Heart right ventricle (tissue), 16 donors: Measurements from ENCODE around the gene STUM. TPM values are rescaled to one million over a fixed set of nuclear protein-coding genes. Genes with fewer than 3 reads are reported as not detected.

Experiments used
- ATAC-seq, 8 donors: fragments of 200-7000 bp; cut with Tn5 transposase; one replicate each; pipeline ENCODE4 v1.9.1; 2020; ENCODE audit warnings: mild to moderate bottlenecking in 8 of 8, moderate library complexity in 8 of 8, moderate number of reproducible peaks in 1 of 8
- DNase-seq, 2 donors: peaks; one replicate each; pipeline ENCODE4 v3.0.0-alpha.2; 2020
- H3K27ac ChIP-seq, 10 donors: fragments of 200-600 bp; sonication (generic) in 2 of 10; one replicate each; pipeline versions ENCODE4 v1.5.0 to v1.8.0; 2020 to 2022; ENCODE audit warnings: mild to moderate bottlenecking in 3 of 10
- H3K27me3 ChIP-seq, 7 donors: fragments of 200-600 bp; one replicate each; pipeline ENCODE4 v1.8.0; 2021 to 2022; ENCODE audit warnings: mild to moderate bottlenecking in 2 of 7
- H3K36me3 ChIP-seq, 9 donors: fragments of 200-600 bp; sonication (generic) in 1 of 9; one replicate each; pipeline versions ENCODE4 v1.5.0 to v1.8.0; 2020 to 2022; ENCODE audit warnings: mild to moderate bottlenecking in 2 of 9
- H3K4me1 ChIP-seq, 9 donors: fragments of 200-600 bp; sonication (generic) in 1 of 9; one replicate each; pipeline versions ENCODE4 v1.5.0 to v1.8.0; 2020 to 2022; ENCODE audit warnings: mild to moderate bottlenecking in 4 of 9
- H3K4me3 ChIP-seq, 10 donors: fragments of 200-600 bp; sonication (generic) in 2 of 10; one replicate each; pipeline versions ENCODE4 v1.5.0 to v1.8.0; 2020 to 2022; ENCODE audit warnings: mild to moderate bottlenecking in 7 of 10, moderate library complexity in 2 of 10
- H3K9me3 ChIP-seq, 11 donors: fragments of 200-600 bp in 10 of 11; sonication (generic) in 2 of 11; one replicate each; pipeline versions ENCODE4 v1.5.0 to v1.8.0; 2013 to 2022; ENCODE audit warnings: mild to moderate bottlenecking in 2 of 11, control low read depth in 1 of 11, moderate library complexity in 1 of 11
- WGBS, 2 donors: extraction: QIAGEN DNeasy Blood & Tissue Kit; methylation state at CpG; one replicate each; pipeline ENCODE4 v1.1.7; 2013; ENCODE audit warnings: inconsistent platforms in 1 of 2; 5-methylcytosine and 5-hydroxymethylcytosine counted together
- intact Hi-C, 10 donors: fragments of 100-400 bp; cut with DNase I; formaldehyde crosslinking; loops; one replicate each; pipeline versions ENCODE4 v1.11.1 to v1.14.2; 2022
- polyA plus RNA-seq, 2 donors: library from polyadenylated mRNA; stranded (reverse); fragments of 200-250 nt; gene quantifications; one replicate each; pipeline ENCODE4 v1.2.3, GENCODE V29; 2013
- total RNA-seq, 10 donors: library from RNA; stranded (reverse); fragmentation: NEBNext Ultra II Directional in 3 of 10; extraction: Animal tissue kit (Norgen Biotek cat#: 25700) in 3 of 10; gene quantifications; one replicate each; pipeline versions ENCODE4 v1.2.1 to v1.2.4, GENCODE V29; 2021 to 2023
- TF ChIP-seq, protein P1 (sequence below), 9 donors: fragments of 200-600 bp; sonication (generic) in 2 of 9; IDR thresholded peaks; one replicate each; pipeline versions ENCODE4 v1.5.0 to v1.8.0; 2021 to 2022; ENCODE audit warnings: antibody characterized with exemption in 9 of 9, mild to moderate bottlenecking in 5 of 9, moderate library complexity in 1 of 9
- donor health status: Arrhythmogenic right ventricular cardiomyopathy.
- donor health status: ischemic (EF 13 %, LVEDD 7.1; RV severe dilation, severe dysfunction).
- donor health status: healthy with polysubstance abuse.
- donor health status: DM: no; HTN: yes; CAD: no.
- donor health status: DM: no; HTN: no; CAD: no.
- donor health status: ischemic (EF 25% LVEDD 6.9; RV normal size, moderate dysfunction).
- donor health status: ischemic (EF 25% LVEDD 5.7; RV mildly dilated, moderate dysfunction).
- donor health status: healthy.
- donor health status: DM: yes; HTN: yes; CAD: no.
- donor health status: Ischemic cardiomyopathy.
- donor health status: ischemic (EF 35%, LVEDD 5.7; RV mildly dilated, moderate dysfunction).
- donor health status: nonischemic (EF 11% LVEDD 7.7; RV severe dilation, severe dysfunction).
- donor health status: DM: yes; HTN: yes; CAD: no.
- donor health status: PGD.
- donor health status: ischemic (EF 29% LVEDD 5.4; RV normal size, mild dysfunction).
- donor health status: nonischemic (EF 23%, LVEDD 6.1; RV moderate dilation, normal function).

The STUM gene
- total and polyA plus RNA-seq, 12 donors: 0.36 to 2.8 (median 0.94) TPM

DNA sequence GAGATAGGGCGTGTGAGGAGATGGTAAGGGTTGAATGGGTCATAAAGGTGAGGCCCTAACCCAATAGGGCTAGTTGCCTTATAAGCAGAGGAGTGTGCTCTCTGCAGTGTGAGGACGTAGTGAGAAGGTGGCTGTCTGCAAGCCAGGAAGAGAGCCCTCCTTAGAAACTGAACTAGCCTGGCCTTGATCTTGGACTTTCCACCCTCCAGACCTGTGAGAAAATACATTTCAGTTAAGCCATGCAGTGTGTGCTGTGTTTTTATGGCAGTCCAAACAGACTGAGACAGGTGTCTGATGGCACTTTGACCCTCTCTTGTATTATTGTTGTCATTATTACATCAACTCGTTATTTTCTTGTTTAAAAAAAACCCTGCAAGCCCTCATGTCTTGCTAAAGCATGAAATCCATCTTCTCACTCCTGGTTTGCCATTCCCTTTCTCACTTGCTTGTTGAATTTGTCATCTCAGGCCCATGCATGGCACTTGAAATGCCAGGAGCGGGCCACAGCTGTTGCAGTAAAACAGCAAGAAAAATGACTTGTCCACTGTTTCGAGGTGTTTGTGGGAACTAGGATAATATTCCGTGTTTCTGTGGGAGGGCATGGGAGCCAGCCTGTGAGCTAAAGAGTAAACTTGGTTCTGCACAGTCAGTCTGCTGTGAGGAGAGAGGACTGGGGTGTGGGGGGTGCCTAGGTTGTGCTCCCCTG lies 78.6 kb downstream of the STUM start:
- peaks cover 0 to 3% (median 0%) of the 10 kb centered on the region in 11 donors for H3K9me3 ChIP-seq
- DNase-seq: no peak
- no peak for ATAC-seq
- intact Hi-C loops: loop anchor here in 2 of 10 donors (2.0 to 10.0 kb wide), 2 partner anchors 202 kb away; no protein-coding TSS in a partner anchor
- WGBS, 2 donors: 75 to 91% methylated on average over 6 of the region's 6 CpGs
- H3K27ac ChIP-seq: no peak overlapping the region
- H3K4me3 ChIP-seq: no peak overlapping the region
- H3K27me3 ChIP-seq: no peaks in the 10 kb centered on the region
- H3K4me1 ChIP-seq: peaks cover 0 to 18% (median 4%) of the 10 kb centered on the region in 9 donors
- TF ChIP-seq, protein P1, sequence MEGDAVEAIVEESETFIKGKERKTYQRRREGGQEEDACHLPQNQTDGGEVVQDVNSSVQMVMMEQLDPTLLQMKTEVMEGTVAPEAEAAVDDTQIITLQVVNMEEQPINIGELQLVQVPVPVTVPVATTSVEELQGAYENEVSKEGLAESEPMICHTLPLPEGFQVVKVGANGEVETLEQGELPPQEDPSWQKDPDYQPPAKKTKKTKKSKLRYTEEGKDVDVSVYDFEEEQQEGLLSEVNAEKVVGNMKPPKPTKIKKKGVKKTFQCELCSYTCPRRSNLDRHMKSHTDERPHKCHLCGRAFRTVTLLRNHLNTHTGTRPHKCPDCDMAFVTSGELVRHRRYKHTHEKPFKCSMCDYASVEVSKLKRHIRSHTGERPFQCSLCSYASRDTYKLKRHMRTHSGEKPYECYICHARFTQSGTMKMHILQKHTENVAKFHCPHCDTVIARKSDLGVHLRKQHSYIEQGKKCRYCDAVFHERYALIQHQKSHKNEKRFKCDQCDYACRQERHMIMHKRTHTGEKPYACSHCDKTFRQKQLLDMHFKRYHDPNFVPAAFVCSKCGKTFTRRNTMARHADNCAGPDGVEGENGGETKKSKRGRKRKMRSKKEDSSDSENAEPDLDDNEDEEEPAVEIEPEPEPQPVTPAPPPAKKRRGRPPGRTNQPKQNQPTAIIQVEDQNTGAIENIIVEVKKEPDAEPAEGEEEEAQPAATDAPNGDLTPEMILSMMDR (IDR thresholded peaks at IDR 0.05): no peak
- peaks cover 0 to 18% (median 0%) of the 10 kb centered on the region in 9 donors for H3K36me3 ChIP-seq

DNA sequence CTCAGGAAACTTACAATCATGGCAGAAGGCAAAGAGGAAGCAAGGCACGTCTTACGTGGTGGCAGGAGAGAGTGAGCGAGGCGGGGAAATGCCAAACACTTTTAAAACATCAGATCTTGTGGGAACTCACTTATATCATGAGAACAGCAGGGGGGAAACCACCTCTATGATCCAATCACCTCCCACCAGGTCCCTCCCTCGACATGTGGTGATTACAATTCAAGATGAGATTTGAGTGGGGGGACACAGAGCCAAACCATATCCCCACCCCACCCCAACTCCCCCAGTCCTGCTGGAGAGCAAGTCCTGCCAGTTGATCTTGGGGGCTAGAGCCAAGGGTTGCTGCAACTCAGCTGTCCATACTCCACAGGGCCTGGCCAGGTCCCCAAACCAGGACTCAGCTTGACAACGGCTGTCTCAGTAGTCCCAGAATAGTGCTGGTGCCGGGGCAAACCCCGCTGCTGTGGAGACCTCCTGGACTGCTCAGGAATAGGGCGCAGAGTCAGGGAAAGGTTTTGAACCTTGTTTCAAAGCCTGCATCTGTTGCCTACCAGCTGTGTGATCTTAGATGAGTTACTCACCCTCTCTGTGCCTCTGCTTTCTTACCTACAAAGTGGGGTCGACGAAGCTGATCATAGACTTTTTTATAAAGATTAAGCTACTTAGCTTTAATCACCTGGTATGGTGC lies 79.5 kb downstream of the STUM start:
- no peaks in the 10 kb centered on the region for H3K27me3 ChIP-seq
- H3K9me3 ChIP-seq: no peaks in the 10 kb centered on the region
- H3K4me1 ChIP-seq: peaks cover 0 to 21% (median 10%) of the 10 kb centered on the region in 9 donors
- no peak overlapping the region for H3K4me3 ChIP-seq
- 88 to 89% methylated on average over 11 of the region's 11 CpGs for WGBS, 2 donors
- intact Hi-C loops: loop anchor here in 2 of 10 donors (2.0 to 10.0 kb wide), 2 partner anchors 201 to 203 kb away; no protein-coding TSS in a partner anchor
- TF ChIP-seq, protein P1 (IDR thresholded peaks at IDR 0.05): no peak
- DNase-seq (no peak), ATAC-seq (no peak)
- no peak overlapping the region for H3K27ac ChIP-seq
- peaks cover 0 to 24% (median 0%) of the 10 kb centered on the region in 9 donors for H3K36me3 ChIP-seq

- H3K27ac ChIP-seq: no peak overlapping the region
- WGBS, 2 donors: 89 to 92% methylated on average over 10 of the region's 10 CpGs
- H3K4me3 ChIP-seq: no peak overlapping the region
- ATAC-seq (no peak), DNase-seq (no peak)
- H3K9me3 ChIP-seq: no peaks in the 10 kb centered on the region
- H3K27me3 ChIP-seq: no peaks in the 10 kb centered on the region
- intact Hi-C loops: loop anchor here in 1 of 10 donors (10.0 kb wide), 1 partner anchor 204 kb away; no protein-coding TSS in a partner anchor
- peaks cover 0 to 28% (median 14%) of the 10 kb centered on the region in 9 donors for H3K4me1 ChIP-seq
- TF ChIP-seq, protein P1 (IDR thresholded peaks at IDR 0.05): no peak
- peaks cover 0 to 30% (median 0%) of the 10 kb centered on the region in 9 donors for H3K36me3 ChIP-seq
These were observed 80.1 kb downstream of the STUM start for GRCh38 chr1:226628612-226629155.

DNA sequence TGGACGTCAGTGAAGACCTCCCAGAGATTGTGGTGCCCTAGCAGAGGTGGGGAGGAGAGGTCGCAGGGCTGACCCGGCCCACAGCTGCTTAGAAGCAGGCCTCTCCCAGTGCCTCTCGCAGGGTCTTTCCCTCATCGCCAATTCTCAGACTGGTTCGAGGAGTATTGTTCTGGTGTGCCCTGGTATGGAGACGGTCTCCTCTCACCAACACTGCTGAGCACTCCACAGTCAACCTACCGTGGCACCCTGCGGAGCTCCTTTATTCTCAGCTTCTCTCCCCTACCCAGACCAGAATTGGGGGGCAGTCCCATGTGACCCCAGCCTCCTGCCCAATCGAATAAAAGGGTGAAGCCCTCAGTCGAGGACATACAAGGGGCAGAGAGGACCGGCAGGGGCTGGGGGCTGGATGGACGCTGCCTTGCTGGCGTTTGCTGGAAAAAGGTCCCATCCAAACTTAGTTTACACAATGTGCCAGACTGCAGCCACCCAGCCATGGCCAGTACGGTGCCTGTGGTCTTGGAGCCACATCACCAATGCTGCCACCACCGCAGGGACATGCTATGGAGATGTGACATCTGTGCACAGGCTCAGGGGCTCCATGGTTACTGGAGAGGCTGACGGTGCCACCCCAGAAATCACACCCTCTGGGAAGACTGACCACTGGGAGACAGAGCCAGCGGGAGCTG lies 80.8 kb downstream of the STUM start:
- TF ChIP-seq, protein P1 (IDR thresholded peaks at IDR 0.05): no peak
- no peaks in the 10 kb centered on the region for H3K27me3 ChIP-seq
- intact Hi-C loops: loop anchor here in 1 of 10 donors (10.0 kb wide), 1 partner anchor 205 kb away; no protein-coding TSS in a partner anchor
- 92 to 94% methylated on average over 18 of the region's 18 CpGs for WGBS, 2 donors
- peaks cover 0 to 37% (median 0%) of the 10 kb centered on the region in 9 donors for H3K36me3 ChIP-seq
- H3K27ac ChIP-seq: no peak overlapping the region
- H3K9me3 ChIP-seq: no peaks in the 10 kb centered on the region
- no peak overlapping the region for H3K4me3 ChIP-seq
- ATAC-seq (no peak), DNase-seq (no peak)
- peaks cover 0 to 34% (median 21%) of the 10 kb centered on the region in 9 donors for H3K4me1 ChIP-seq
